K562 (cell line): Measurements from ENCODE around the gene SLC49A3. TPM values are rescaled to one million over a fixed set of nuclear protein-coding genes. Genes with fewer than 3 reads are reported as not detected.
A peak's percentile ranks its signal among the peaks of the same experiment; 100 is the strongest.

ENCODE experiments used
- COPS2 ChIP-seq: fragments of 450-650 bp; conservative IDR thresholded peaks from 2 replicates; pipeline ENCODE4 v1.6.1; 2016; ENCODE audit warnings: mild to moderate bottlenecking, moderate library complexity
- CREBBP ChIP-seq: IDR thresholded peaks from one replicate; pipeline ENCODE4 v1.6.1; 2012; ENCODE audit warnings: low read depth, mild to moderate bottlenecking, control low read depth, inconsistent platforms, low read length
- CSDE1 ChIP-seq, 2 experiments: fragments of 450-650 bp; IDR thresholded peaks; 2 replicates each; pipeline ENCODE4 v1.6.1; 2016; ENCODE audit warnings: mild to moderate bottlenecking in 1 of 2
- DACH1 ChIP-seq: fragments of 450-650 bp; IDR thresholded peaks from 2 replicates; pipeline ENCODE4 v1.6.1; 2018; ENCODE audit not compliant: partially characterized antibody
- FOXK2 ChIP-seq, 2 experiments: fragments of 450-650 bp; IDR thresholded peaks in 1 of 2; conservative IDR thresholded peaks in 1 of 2; 2 replicates each; pipeline ENCODE4 v1.6.1; 2016; ENCODE audit warnings: low read depth in 2 of 2, mild to moderate bottlenecking in 1 of 2
- GTF3C2 ChIP-seq: IDR thresholded peaks from 3 replicates; pipeline ENCODE4 v1.6.1; 2011; ENCODE audit warnings: borderline replicate concordance, mild to moderate bottlenecking, moderate library complexity; ENCODE audit not compliant: insufficient read length; ENCODE audit errors: extremely low read depth
- PHB2 ChIP-seq: fragments of 450-650 bp; IDR thresholded peaks from 2 replicates; pipeline ENCODE4 v1.6.1; 2017; ENCODE audit warnings: low read depth
- POU5F1 ChIP-seq: fragments of 150-350 bp; IDR thresholded peaks from 2 replicates; pipeline ENCODE4 v1.6.1; 2014; ENCODE audit warnings: borderline replicate concordance, low read length, low read depth, mild to moderate bottlenecking; ENCODE audit not compliant: partially characterized antibody
- RAD21 ChIP-seq, 2 experiments: fragments of 250-450 bp in 1 of 2; fragments of 450-650 bp in 1 of 2; sonication (Bioruptor Pico) in 1 of 2; formaldehyde crosslinking in 1 of 2; IDR thresholded peaks in 1 of 2; conservative IDR thresholded peaks in 1 of 2; 2 replicates each; pipeline versions ENCODE4 v1.4.0 to v1.8.0; 2020 to 2022; ENCODE audit warnings: mild to moderate bottlenecking in 2 of 2, moderate library complexity in 1 of 2
- SMARCC2 ChIP-seq: fragments of 450-650 bp; IDR thresholded peaks from 2 replicates; pipeline ENCODE4 v1.6.1; 2017; ENCODE audit warnings: antibody characterized with exemption, moderate library complexity, mild to moderate bottlenecking, low read depth
- STAT5B ChIP-seq: fragments of 250-450 bp; sonication (Bioruptor Pico); IDR thresholded peaks from 2 replicates; pipeline ENCODE4 v1.8.0; 2021; ENCODE audit warnings: mild to moderate bottlenecking, inconsistent platforms
- TAF1 ChIP-seq: IDR thresholded peaks from 2 replicates; pipeline ENCODE4 v1.6.1; 2011; ENCODE audit warnings: mild to moderate bottlenecking, low read length, moderate library complexity; ENCODE audit not compliant: insufficient read depth, control insufficient read depth, severe bottlenecking; ENCODE audit errors: extremely low read depth
- TSHZ1 ChIP-seq: fragments of 250-450 bp; sonication (Bioruptor Pico); IDR thresholded peaks from 2 replicates; pipeline ENCODE4 v1.4.0; 2020; ENCODE audit warnings: mild to moderate bottlenecking, moderate library complexity
- U2AF2 ChIP-seq: fragments of 200-400 bp; formaldehyde crosslinking; optimal IDR thresholded peaks from 2 replicates; pipeline ENCODE3; 2017; ENCODE audit warnings: low read depth, mild to moderate bottlenecking, low read length
- XRCC3 ChIP-seq: fragments of 450-650 bp; IDR thresholded peaks from 2 replicates; pipeline ENCODE4 v1.6.1; 2017; ENCODE audit warnings: mild to moderate bottlenecking, moderate library complexity
- ZNF398 ChIP-seq: fragments of 250-450 bp; sonication (Bioruptor Pico); IDR thresholded peaks from 2 replicates; pipeline ENCODE4 v1.8.0; 2021; ENCODE audit warnings: moderate library complexity, mild to moderate bottlenecking, inconsistent platforms
- ZNF431 ChIP-seq: sonication (generic); formaldehyde crosslinking; IDR thresholded peaks from 2 replicates; pipeline ENCODE4 v1.8.0; 2022; ENCODE audit warnings: mild to moderate bottlenecking, missing genetic modification reagents
- ZNF551 ChIP-seq: fragments of 250-450 bp; sonication (Bioruptor Pico); IDR thresholded peaks from 2 replicates; pipeline ENCODE4 v1.5.0; 2021; ENCODE audit warnings: mild to moderate bottlenecking, moderate library complexity
- ZNF699 ChIP-seq: fragments of 250-450 bp; sonication (Bioruptor Pico); IDR thresholded peaks from 2 replicates; pipeline ENCODE4 v1.8.0; 2021; ENCODE audit warnings: mild to moderate bottlenecking, moderate library complexity; ENCODE audit not compliant: insufficient replicate concordance
- ZSCAN29 ChIP-seq: fragments of 450-650 bp; IDR thresholded peaks from 2 replicates; pipeline ENCODE4 v1.6.1; 2017
- polyA plus RNA-seq, 8 experiments: library from polyadenylated mRNA; depleted of rRNA in 4 of 8; stranded (reverse) in 5 of 8; unstranded in 3 of 8; fragments of >200 nt; fragmentation: Nextera tagmentation in 2 of 8; fragmentation: Illumina TruSeq in 1 of 8; extraction: Ambion mirVana in 2 of 8; extraction: Trizol in 1 of 8; gene quantifications; 2 replicates each; pipeline versions ENCODE4 v1.2.1 to v1.2.3, GENCODE V29; 2011 to 2014; ENCODE audit warnings: inconsistent platforms in 1 of 8, missing spikeins in 1 of 8
- total RNA-seq, 7 experiments: library from RNA; depleted of rRNA in 6 of 7; stranded (reverse); fragments of >200 nt in 6 of 7; fragmentation: Illumina TruSeq in 2 of 7; extraction: Trizol in 2 of 7; gene quantifications; 2 replicates each; pipeline versions ENCODE4 v1.2.1 to v1.2.3, GENCODE V29; 2011 to 2021; ENCODE audit warnings: low replicate concordance in 1 of 7

Gene SLC49A3
- total and polyA plus RNA-seq, 9 of the 15 experiments (the other 6 are each of a cell fraction or from before 2014, with no cell fraction given) = 0.24 to 0.41 TPM; not detected in 7

GRCh38 chr4:726838-727237 lies 37.9 kb upstream of the SLC49A3 start (continued):
- no peak for TF ChIP-seq PHB2
- no peak for TF ChIP-seq ZNF398 (CRISPR knock-in tag)
- TF ChIP-seq TSHZ1 (CRISPR knock-in tag) = no peak
- TF ChIP-seq FOXK2 (conservative IDR thresholded peaks at IDR 0.05 in 1 of 2, IDR thresholded peaks at IDR 0.05 in 1 of 2; ENCODE audit: low read depth in 2 of 2) = 0 out of 4 replicates have a peak, but pooled peaks have one; percentile 12 to 16
- TF ChIP-seq DACH1 = no peak
- TF ChIP-seq STAT5B = no peak
- no peak for TF ChIP-seq CREBBP
- TF ChIP-seq RAD21 (CRISPR knock-in tag; conservative IDR thresholded peaks at IDR 0.05 in 1 of 2, IDR thresholded peaks at IDR 0.05 in 1 of 2) = no peak
- no peak for TF ChIP-seq CSDE1 (IDR thresholded peaks at IDR 0.05)
- TF ChIP-seq ZNF431 (CRISPR knock-in tag) = no peak
- TF ChIP-seq ZNF551 (CRISPR knock-in tag) = no peak
- TF ChIP-seq GTF3C2 = no peak
- TF ChIP-seq COPS2 = no peak
- TF ChIP-seq XRCC3 = no peak
- no peak for TF ChIP-seq ZNF699
- no peak for TF ChIP-seq POU5F1
- no peak for TF ChIP-seq TAF1
- TF ChIP-seq SMARCC2 = no peak
- TF ChIP-seq ZSCAN29 = no peak
- TF ChIP-seq U2AF2 = no peak
